Activated naive CD4-positive, alpha-beta T cell treated with anti-CD3 and anti-CD28 coated beads, Interleukin-2, amount 50 U/mL, for 72 hours (primary cell): Measurements from ENCODE around the gene CADM2. TPM values are rescaled to one million over a fixed set of nuclear protein-coding genes. Genes with fewer than 3 reads are reported as not detected.

Experiments used
- ATAC-seq, 2 donors: fragments of 150-1000 bp; cut with Tn5 transposase; 2 replicates each; pipeline ENCODE4 v1.10.0; 2021; ENCODE audit warnings: mild to moderate bottlenecking in 2 of 2, moderate library complexity in 2 of 2
- DNase-seq, 2 donors: peaks; one replicate each; pipeline ENCODE4 v3.0.0; 2021 to 2022; ENCODE audit warnings: low spot score in 2 of 2
- H3K27ac Mint-ChIP-seq, 2 donors: one replicate each; pipeline ENCODE4 v1.8.0; 2022; ENCODE audit warnings: mild to moderate bottlenecking in 2 of 2, mixed read lengths in 2 of 2
- H3K36me3 Mint-ChIP-seq, 2 donors: one replicate each; pipeline ENCODE4 v1.8.0; 2022; ENCODE audit warnings: mixed read lengths in 2 of 2
- H3K9me3 Mint-ChIP-seq, 2 donors: one replicate each; pipeline ENCODE4 v1.8.0; 2022; ENCODE audit warnings: mixed read lengths in 2 of 2
- total RNA-seq, 2 donors: library from RNA; stranded (reverse); gene quantifications; one replicate each; pipeline ENCODE4 v1.2.3, GENCODE V29; 2022

CADM2 gene
- total RNA-seq, 2 donors from 2014 or later: not detected

DNA sequence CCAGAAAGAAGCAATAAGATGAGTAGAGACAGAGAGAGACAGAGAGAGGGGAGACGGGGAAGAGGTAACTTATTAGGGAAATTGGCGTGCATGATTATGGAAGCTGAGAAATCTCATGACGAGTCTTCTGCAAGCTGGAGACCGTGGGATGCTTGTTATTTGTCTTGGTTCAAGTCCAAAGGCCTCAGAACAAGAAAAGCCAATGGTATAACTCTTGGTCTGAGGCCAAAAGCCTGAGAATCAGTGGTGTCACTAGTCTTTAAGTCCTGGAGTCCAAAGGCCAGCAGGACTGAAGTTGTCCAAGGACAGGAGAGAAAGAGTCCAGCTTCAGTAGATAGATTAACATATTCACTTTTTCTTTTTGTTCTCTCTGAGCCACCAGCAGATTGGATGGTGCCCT lies 613.6 kb downstream of the CADM2 start:
- no peak for DNase-seq
- no peak for ATAC-seq
- Mint-ChIP-seq H3K36me3 (no peaks in the 10 kb centered on the region), H3K9me3 (no peaks in the 10 kb centered on the region), H3K27ac (no peak overlapping the region)

DNA sequence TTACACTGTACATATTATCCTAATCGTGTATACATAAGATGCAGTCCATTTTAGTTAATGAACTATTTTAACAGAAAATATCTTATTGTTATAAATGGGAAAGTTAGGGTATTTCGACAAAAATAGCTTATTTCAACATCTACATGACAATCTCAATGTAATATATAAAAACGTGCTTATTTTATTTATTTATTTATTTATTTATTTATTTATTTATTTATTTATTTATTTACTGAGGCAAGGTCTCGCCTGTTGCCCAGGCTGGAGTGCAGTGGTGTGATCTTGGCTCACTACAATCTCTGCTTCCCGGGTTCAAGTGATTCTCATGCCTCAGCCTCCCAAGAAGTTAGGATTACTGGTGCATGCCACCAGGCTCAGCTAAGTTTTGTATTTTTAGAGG lies 614.2 kb downstream of the CADM2 start:
- no peak for ATAC-seq
- no peak for DNase-seq
- no peaks in the 10 kb centered on the region for H3K36me3 Mint-ChIP-seq
- no peaks in the 10 kb centered on the region for H3K9me3 Mint-ChIP-seq
- H3K27ac Mint-ChIP-seq: no peak overlapping the region

DNA sequence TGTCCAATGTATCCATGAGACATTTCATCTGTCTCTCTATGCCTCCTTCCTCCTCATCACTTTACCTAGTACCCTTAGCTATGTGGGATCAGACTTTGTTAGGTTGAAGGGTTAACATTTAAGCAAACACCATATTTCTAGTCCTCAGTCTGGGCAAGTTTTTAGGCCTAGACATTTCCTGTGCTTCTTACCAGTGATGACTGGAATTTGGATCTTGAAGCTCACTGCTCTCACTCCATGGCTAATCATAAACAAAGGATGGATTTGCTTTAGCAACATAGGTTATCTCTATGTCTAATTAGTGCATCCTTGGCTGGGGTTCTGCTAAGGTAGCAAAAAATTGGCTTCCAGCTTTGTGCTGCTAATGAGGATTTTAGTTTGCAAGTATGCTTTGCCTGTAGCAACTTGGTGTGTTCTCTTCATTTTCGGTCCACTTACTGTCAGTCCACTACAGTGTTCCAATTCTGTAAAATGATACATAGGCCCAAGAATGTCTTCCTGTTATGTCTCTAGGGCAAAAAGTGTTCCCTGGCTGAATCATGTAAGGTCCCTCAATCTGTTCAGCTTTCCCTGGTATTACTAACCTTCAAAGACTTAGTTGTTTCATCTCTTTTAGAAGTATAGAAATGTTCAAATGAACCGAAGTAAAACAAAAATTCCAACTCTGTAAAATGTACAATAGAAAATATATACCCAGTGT lies 615.4 kb downstream of the CADM2 start:
- DNase-seq: no peak

DNA sequence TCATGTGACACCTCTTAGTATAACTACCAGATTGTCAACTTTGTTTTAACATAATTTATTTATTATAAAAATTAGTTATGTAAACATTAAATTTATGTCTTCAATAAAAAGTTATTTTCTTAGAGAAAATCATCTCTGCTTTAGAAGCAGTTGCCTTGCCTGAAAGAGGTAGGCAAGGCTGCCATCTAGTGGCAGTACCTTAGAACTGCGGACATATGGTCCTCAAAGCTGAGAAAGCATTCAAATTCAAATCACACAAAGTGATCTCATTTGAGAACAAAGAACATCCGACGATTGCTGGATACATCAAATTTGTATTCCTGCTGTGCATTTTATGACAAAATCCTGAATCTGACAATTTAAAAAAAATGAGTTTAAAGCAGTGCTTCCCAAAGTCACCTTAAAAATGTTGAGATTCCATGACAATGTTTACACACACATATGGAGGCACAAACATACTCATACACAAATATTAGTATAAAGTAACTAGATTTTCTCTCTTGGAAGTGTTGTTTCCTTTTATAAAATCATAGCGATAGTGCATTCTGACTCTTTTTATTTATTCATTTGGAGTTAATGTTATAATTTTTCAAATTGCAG lies 617.4 kb downstream of the CADM2 start:
- DNase-seq: peak in 1 of 2 donors; percentile 49
- no peaks in the 10 kb centered on the region for H3K36me3 Mint-ChIP-seq
- no peak for ATAC-seq
- H3K27ac Mint-ChIP-seq: no peak overlapping the region
- H3K9me3 Mint-ChIP-seq: no peaks in the 10 kb centered on the region

More for the DNA sequence above, 615.4 kb downstream of the CADM2 start:
- Mint-ChIP-seq H3K9me3 (no peaks in the 10 kb centered on the region), H3K36me3 (no peaks in the 10 kb centered on the region), H3K27ac (no peak overlapping the region)
- ATAC-seq: no peak

DNA sequence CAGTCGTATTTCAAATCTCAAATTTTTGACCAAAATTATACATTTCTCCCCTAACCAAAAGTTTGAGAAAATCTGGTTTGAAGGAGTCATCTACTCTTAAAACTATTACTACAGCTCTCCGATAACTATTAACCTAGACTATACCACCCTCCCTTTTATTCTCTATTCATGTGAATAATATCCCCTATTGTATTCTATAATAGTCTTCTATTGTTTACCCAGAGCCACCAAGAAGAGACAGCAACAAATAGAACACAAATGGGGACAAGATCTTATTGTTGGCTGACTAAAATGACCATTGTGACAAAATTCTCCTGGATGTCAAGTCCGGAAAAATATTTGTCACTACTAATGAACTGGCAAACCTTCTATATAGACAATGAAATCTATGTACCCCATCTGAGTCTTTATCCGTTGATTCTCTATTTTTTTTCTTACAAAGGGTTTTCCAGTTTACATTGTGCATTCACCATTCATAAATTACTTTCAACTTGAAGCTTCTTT lies 618.0 kb downstream of the CADM2 start:
- Mint-ChIP-seq H3K36me3 (no peaks in the 10 kb centered on the region), H3K9me3 (no peaks in the 10 kb centered on the region), H3K27ac (no peak overlapping the region)
- ATAC-seq (no peak), DNase-seq (no peak)

DNA sequence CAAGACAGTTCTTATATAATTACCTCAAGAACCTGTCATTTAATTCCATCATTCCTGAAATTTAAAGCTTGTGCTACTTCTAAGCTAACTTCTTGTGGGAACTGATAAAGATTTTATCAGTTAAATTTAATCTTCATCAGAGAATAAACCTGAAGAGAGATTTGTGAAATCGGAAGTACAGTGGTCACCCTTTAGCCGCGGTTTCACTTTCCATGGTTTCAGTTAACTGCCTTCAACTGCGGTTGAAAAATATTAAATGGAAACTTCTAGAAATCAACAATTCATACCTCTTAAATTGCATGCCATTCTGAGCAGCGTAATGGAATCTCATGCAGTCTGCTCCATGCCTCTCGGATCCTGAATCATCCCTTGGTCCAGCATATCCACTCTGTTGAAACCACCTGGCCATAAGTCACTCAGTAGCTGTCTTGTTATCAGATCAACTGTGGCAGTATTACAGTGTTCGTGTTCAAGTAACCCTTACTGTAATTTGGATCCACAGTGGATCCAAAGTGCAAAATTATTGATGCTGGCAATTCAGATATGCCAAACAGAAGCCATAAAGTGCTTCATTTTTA lies 626.1 kb downstream of the CADM2 start:
- no peak overlapping the region for H3K27ac Mint-ChIP-seq
- DNase-seq (no peak), ATAC-seq (no peak)
- H3K9me3 Mint-ChIP-seq: no peaks in the 10 kb centered on the region
- no peaks in the 10 kb centered on the region for H3K36me3 Mint-ChIP-seq

DNA sequence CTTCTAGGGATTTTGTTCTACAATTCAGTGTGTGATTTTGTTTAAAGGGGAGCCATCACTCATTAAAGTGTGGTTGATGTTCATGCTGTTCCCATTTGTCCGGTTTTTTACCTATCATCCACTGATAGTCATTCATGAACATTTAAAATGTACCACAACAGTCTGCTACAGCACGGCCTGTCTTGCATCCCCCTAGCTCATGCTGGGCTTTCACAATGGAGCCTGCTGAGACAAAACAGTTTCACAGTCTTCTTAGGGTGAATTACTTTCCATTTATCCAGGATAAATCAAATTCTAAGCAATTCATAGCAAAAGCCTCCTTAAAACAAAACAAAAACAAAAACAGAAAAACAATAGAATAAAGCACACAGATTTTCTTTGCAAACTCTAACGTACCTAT lies 627.2 kb downstream of the CADM2 start:
- Mint-ChIP-seq H3K36me3 (no peaks in the 10 kb centered on the region), H3K9me3 (no peaks in the 10 kb centered on the region), H3K27ac (no peak overlapping the region)
- ATAC-seq (no peak), DNase-seq (no peak)

DNA sequence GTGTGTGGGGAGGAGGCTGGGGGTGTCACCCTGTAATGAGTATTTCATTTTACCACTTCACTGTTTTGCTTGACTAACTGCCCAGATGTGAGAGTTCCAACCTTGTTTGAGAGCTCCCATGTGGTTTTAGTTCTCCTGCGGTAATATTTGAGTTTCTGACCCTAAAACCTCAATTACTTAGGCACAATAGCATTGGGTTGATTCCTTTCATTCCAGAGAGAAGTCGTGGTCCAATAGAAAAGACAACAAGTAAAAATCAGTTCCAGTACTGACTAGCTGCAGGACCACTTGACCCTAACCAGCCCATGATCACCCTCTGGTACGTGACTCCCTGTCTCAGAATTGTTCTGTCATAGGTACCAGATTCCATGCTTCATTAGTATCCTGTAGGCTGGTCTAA lies 630.4 kb downstream of the CADM2 start:
- H3K9me3 Mint-ChIP-seq: peaks cover 0 to 4% of the 10 kb centered on the region in 2 donors
- DNase-seq (no peak), ATAC-seq (no peak)
- H3K36me3 Mint-ChIP-seq: no peaks in the 10 kb centered on the region
- no peak overlapping the region for H3K27ac Mint-ChIP-seq

DNA sequence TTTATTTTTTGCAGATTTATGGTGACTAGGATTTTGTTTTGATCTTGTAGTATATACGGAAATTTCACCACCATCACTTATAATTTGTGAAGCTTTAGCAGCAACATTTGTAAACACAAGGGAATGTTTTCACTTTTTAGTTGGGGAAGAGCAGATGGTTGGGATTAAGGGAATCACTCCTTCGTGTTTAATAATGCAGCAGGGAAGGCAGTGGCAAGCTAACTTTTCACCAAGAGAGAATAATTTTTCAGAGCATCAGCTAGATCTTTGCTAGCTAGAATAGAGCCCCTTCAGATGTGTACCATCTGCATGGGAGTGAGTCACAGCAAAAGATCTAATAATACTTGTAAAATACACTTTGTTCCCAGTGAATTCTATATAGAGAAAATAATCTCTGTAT lies 632.7 kb downstream of the CADM2 start:
- DNase-seq (no peak), ATAC-seq (no peak)
- Mint-ChIP-seq H3K9me3 (peaks cover 0 to 4% of the 10 kb centered on the region in 2 donors), H3K27ac (no peak overlapping the region), H3K36me3 (no peaks in the 10 kb centered on the region)

DNA sequence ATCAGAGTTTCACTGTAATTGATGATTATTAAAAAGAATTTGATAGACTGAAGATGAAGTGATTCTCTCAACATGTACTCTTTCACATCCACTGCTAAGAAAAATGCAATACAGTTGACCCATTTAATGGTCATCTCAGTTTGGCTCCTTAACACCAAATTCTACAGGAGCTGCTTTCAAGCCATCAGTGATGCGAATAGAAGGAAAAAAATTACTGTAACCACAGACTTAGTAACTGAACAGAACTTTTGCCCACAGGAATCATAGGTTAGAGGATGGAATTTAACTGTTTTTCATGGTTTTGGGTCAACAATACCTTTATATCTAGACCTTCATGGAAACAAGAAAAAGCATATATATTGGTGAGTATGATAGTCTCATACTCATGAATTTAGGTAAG lies 633.5 kb downstream of the CADM2 start:
- no peaks in the 10 kb centered on the region for H3K36me3 Mint-ChIP-seq
- H3K27ac Mint-ChIP-seq: no peak overlapping the region
- no peak for ATAC-seq

DNA sequence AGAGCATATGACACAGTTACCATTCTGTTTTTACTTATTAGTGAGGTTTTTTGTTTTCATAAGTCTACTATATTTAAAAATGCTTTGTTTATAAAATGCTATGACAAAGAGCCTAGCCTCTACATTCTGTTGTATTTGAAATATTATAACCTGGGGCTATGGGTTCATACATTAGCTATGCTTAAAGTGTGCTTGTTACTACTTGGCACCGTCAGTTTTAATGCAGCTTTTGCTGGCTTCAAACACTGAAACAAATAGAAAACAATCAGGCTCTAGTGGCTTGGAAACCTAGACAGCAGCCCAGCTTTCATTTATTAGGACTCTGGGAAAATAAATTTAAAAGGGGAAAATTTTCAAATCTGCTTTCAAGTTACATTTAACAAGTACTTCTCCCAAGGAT lies 635.9 kb downstream of the CADM2 start:
- ATAC-seq (no peak), DNase-seq (no peak)
- H3K27ac Mint-ChIP-seq: no peak overlapping the region
- peaks cover 0 to 4% of the 10 kb centered on the region in 2 donors for H3K9me3 Mint-ChIP-seq
- no peaks in the 10 kb centered on the region for H3K36me3 Mint-ChIP-seq

More for the DNA sequence above, 633.5 kb downstream of the CADM2 start:
- H3K9me3 Mint-ChIP-seq: peaks cover 0 to 4% of the 10 kb centered on the region in 2 donors
- no peak for DNase-seq

DNA sequence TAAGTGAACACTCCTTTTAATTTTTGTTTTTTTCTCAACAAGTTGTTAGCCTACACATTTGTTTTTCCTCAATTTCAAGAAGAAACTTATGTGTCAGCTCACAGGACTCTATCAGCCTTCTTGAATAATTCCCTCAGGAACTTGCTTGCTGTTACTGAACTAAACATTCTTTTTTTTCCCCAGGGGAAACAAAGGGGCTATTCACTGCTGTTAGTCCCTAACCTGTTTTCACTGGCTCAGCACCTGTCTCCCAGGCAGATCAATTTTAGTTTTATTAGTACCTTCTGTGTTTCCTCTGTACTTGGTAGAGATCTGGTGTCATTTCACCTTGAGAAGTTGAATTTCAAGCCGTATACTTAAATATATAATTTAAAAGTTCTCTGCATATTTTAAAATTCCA lies 644.6 kb downstream of the CADM2 start:
- H3K36me3 Mint-ChIP-seq: no peaks in the 10 kb centered on the region
- peaks cover 0 to 4% of the 10 kb centered on the region in 2 donors for H3K9me3 Mint-ChIP-seq
- no peak for ATAC-seq
- no peak for DNase-seq
- no peak overlapping the region for H3K27ac Mint-ChIP-seq

DNA sequence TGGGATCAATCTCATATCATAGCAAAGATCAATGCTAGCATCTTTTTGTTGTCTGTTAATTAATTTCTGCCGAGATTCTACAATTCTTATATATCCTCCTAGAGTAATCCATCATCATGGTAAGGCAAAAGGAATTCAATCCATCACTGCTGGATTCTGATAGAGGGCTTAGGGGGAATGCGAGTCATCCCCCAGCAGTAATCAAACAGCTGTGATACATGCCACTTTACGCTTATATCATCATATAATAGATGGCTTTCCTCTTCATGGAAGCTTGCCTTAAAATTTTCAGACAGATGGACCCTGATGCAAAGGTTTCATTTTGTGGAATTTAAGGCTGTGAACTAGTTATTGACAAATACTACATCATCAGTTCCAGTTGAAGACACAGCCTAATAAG lies 645.9 kb downstream of the CADM2 start:
- ATAC-seq (no peak), DNase-seq (no peak)
- H3K27ac Mint-ChIP-seq: no peak overlapping the region
- H3K9me3 Mint-ChIP-seq: peaks cover 4 to 6% of the 10 kb centered on the region in 2 donors
- no peaks in the 10 kb centered on the region for H3K36me3 Mint-ChIP-seq

DNA sequence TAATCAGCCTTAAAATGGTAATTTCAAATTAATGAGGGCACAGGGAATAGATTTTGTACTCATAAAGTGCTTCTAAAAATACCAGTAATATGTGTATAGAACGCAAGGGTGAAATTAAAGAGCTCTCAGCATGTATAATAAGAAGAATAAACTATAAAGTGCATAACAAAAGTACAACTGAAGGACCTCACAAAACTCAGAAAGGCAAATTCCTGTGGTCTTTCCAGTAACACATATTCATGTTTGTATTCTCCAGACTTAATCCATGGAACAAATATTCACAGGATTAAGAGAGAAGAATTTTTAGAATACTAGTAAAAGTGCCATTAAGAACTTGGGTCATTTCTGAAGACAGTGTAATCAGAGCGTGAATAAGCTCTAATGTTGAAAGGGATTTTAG lies 646.3 kb downstream of the CADM2 start:
- Mint-ChIP-seq H3K36me3 (no peaks in the 10 kb centered on the region), H3K27ac (no peak overlapping the region), H3K9me3 (peaks cover 4 to 6% of the 10 kb centered on the region in 2 donors)
- DNase-seq (no peak), ATAC-seq (no peak)

DNA sequence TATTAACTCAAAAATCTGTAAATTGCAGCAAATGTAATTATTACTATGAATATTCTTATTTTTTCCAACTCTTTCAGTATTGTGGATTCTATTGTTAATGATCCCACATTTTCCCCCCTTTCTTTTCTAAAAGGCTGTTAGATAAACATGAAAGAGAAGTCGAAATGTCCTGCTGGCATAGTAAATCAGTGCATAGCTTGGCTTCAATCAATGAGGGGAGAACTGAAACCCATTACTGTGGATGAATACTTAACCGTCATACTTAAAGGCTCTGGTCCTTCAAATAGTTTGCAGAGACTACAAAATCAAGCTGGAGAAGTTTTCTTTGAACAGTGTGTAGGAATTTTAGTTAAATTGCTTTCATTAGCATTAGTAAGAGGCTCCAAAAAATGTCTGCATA lies 667.9 kb downstream of the CADM2 start:
- DNase-seq (no peak), ATAC-seq (no peak)
- Mint-ChIP-seq H3K9me3 (peaks cover 4 to 16% of the 10 kb centered on the region in 2 donors), H3K27ac (no peak overlapping the region), H3K36me3 (no peaks in the 10 kb centered on the region)

DNA sequence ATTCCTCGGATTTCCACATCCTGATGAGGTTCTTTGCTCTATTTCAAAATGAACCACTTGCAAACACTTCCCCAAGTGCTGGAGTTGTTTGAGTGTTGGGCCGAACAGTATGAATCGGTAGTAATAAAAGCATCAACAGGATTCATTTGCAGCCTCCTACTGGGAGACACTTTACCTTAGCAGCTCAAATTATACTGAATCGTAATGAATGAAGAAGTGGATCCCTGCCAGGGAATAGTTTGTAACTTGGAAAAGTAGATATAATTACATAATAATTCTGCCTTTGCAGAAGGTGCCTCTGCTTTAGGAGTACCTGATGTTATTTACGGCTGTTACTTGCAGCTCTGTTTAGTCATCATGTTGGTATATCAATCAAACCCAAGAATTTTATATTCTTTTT lies 669.1 kb downstream of the CADM2 start:
- peaks cover 8 to 21% of the 10 kb centered on the region in 2 donors for H3K9me3 Mint-ChIP-seq
- DNase-seq: no peak
- no peaks in the 10 kb centered on the region for H3K36me3 Mint-ChIP-seq
- H3K27ac Mint-ChIP-seq: no peak overlapping the region
- ATAC-seq: no peak

DNA sequence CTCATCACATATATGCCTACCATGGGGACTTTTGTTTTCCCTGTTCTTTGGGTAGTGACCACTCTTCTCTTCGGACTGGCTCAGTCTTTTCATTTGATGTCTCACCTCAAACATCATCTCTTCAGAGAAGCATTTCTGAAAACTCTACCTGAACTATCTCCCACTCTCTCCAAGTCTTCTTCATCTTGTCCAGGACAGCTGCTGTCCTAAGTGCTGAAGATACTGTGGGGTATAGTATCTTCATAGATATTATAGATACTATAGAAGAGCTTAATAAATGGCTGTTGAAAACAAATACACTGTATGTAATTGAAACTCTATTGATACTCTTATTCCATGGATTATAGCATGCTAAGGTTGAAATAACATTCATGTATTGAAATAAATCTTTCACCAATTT lies 672.3 kb downstream of the CADM2 start:
- H3K9me3 Mint-ChIP-seq: peaks cover 5 to 16% of the 10 kb centered on the region in 2 donors
- ATAC-seq (no peak), DNase-seq (no peak)
- no peak overlapping the region for H3K27ac Mint-ChIP-seq
- no peaks in the 10 kb centered on the region for H3K36me3 Mint-ChIP-seq

DNA sequence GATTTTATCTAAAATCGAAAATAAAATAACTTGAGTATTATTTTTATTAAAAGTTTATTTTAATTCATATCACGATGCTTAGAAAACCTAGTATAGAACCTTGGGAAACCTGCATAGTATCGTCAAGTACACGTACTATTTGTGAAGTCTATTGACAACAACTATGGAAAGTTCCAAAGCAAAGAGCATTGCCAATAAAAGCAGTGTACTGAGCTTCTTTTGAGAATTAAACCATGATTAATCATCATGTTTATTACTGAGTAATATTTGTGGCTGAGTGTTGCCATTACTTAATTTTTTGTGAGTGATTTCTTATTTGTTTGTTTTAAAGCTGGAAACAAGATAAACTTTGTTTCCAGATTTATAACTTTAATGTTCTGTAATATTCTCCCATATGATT lies 674.1 kb downstream of the CADM2 start:
- H3K36me3 Mint-ChIP-seq: no peaks in the 10 kb centered on the region

More for the DNA sequence above, 674.1 kb downstream of the CADM2 start:
- H3K27ac Mint-ChIP-seq: no peak overlapping the region
- peaks cover 5 to 12% of the 10 kb centered on the region in 2 donors for H3K9me3 Mint-ChIP-seq
- no peak for ATAC-seq
- no peak for DNase-seq
